HG03045 (cell line): ENCODE data around the gene TRAPPC2L.
"Not testable (repeated sequence)": the region's sequence is repeated elsewhere in the genome, so short reads cannot be mapped to it uniquely, and the experiment has no call there.

ENCODE experiments used
- ATAC-seq: cut with Tn5 transposase; IDR thresholded peaks from one replicate; pipeline ENCODE4 v1.9.1; 2021; ENCODE audit warnings: mild to moderate bottlenecking, moderate library complexity; ENCODE audit not compliant: unreplicated experiment

The TRAPPC2L gene

DNA sequence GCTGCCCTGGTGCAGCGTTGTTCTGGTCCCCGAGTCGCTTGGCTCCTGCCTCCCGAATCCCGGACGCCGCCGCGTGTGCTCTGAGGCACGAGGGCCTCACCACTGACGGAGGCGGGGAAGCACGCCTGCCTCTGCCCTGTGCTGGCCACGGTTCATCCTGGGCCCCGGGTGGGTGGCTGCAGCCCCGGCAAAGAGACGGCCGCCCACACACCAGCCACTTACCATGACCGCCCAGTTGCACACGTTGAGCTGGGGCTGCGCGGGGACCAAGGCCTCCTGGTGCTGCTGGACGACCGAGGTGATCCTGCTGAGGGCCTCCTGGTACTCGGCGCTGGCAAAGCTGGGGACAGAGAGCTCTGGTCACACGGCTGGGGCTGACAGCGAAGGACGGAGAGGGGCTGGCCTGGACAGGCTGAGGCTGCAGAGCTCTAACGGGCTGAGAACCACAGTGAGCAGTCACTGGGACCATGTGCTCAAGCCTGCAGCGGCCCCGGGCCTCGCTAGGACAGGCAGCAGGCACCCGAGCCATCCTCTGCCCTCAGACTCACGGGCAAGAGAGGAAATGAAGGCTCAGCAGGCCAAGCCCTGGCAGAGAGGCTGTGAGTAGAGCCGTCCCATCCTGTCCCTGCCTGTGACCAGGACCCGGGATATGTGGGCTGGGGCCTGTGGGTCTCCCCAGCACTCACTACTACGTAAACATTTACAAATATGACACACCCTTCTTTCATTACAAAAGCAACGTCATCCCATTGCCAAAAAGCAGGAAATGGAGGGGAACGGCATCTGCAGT, 38.9 kb upstream of the TRAPPC2L start:
- no peak for ATAC-seq

DNA sequence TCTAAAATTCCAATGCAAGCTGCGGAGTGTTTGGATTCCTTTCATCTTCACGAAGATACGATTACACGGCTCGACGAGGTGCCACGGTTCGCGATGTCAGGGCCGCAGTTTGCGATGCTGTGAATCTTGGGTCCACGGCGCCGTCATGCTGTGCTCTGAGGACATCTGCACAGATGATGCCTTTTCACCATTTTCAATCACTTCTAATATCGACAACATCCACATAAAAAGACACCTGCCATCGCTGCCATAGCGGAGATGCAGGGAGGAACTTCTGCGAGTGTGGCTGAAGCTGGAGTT, 38.4 kb upstream of the TRAPPC2L start:
- no peak for ATAC-seq

DNA sequence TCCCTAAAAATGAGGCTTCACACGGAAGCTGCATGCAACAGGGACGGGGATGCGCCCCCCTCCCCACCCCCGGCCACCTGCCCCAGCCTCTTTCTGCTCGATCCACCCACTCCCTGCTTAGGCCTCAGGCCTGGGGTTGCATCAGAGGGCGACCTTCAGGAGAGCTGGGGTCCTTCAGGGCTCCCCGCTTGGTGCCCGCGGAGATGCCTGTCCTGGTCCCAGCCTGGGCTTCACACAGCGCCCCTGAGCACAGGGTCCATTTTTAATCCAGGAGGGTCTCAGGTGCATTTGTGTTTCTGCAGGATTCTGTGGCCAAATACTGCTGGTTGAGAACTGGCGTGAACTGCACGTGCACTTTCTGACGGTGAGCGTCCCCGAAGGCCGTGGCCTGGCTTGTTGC, 37.8 kb upstream of the TRAPPC2L start:
- ATAC-seq, result no peak

DNA sequence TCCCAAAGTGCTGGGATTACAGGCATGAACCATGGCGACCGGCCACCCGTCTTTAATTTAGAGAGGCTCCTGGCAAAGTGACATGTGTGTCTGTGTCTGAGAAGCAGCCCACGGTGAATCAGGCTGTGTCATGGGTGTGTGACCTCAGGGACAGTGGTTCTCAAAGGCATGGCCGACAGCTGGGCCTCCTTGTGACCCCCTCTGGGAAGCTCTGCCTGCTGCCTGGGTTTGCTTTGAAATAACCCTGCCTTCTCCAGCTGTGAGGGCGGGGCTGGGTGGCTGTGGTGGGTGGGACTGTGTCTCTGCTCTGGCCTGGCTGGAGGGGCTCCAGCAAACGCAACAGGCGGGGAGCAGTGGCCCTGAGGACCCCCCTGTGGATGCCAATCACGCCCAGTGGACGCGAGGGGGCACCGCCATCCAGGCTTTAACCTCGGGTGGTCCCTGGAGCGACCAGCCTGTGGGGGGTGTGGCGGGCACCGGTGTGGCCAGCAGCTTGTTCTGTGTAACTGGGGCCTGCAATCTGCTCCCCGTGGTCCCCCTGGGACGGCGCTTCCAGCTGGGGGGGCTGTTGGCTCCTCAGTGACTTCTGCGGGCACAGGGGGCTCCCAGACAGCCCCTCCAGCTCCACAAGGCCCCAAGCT, 36.4 kb upstream of the TRAPPC2L start:
- ATAC-seq, result no peak

DNA sequence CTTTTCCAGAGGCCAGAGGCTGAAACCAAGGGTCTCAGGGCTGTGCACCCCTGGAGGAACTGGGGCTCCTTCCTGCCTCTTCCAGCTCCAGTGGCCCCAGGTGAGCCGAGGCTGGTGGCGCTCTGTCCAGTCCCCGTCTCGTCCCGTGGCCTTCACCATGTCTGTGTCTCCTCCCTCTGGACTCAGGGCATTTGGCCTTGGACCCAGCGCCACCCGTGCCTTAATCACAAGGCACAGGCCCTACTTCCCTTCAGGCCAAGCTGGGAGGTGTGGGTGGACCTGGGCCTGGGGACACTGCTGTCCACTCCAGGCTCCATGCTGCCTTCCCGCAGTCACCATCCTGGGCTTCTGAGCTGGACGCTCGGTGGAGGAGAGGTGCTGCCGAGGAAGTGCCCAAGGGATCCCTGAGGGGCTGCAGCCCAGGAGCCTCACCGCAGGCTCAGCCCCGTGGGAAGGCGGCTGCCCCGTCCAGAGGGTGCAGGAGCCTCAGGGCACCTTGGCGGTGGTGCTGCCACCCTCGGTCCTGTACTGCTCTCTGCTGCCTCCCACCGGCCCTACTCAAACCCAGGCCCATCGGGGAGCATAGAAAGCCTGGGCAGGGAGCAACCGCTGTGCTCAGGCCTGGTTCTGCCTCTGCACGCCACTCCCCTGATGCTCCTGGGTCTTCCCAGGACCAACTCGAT, 35.6 kb upstream of the TRAPPC2L start:
- ATAC-seq, result no peak

DNA sequence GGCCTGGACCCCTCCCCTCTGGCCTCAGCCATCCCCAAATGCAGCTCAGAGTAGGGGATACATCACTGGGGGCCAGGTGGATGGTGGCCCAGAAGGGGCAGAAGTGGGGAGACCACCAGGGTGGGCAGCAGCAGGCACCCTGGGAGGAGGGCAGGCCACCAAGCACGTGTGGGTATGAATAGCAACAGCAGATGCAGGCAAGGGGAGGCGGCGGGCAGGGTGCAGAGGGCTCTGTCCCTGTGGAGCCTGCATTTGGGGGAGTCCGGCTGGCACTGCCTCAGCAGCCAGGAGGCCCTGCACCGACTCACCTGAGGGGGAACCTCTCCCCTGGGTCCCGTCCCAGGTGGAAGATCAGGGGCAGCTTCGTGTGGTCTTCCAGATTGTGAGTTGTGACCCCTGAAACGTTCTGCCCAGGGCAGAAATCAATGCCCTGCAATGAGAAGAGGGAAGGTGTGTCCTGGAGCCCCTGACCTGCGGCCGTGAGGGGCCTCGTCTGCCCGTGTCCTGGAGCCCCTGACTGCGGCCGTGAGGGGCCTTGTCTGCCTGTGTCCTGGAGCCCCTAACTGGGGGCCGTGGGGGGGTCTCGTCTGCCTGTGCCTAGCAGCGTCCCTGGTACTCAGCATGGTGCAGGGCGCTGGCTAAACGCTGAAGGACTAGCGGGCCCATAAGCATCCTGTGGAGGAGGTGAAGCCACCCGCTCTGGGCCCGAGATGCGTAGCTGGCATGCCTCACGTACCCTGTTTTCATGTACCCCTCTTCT, 34.5 kb upstream of the TRAPPC2L start:
- no peak for ATAC-seq

DNA sequence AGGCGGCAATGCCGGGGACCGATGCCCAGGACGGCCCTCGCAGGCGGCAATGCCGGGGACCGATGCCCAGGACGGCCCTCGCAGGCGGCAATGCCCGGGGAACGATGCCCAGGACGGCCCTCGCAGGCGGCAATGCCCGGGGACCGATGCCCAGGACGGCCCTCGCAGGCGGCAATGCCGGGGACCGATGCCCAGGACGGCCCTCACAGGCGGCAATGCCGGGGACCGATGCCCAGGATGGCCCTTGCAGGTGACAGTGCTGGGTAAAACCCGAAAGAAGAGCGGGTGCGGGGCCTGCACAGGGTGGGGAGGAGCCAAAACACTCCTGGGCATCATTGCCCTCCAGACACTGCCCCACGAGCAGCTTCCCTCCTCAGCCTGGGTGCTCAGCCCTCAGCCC, 33.3 kb upstream of the TRAPPC2L start:
- not testable (repeated sequence) for ATAC-seq

DNA sequence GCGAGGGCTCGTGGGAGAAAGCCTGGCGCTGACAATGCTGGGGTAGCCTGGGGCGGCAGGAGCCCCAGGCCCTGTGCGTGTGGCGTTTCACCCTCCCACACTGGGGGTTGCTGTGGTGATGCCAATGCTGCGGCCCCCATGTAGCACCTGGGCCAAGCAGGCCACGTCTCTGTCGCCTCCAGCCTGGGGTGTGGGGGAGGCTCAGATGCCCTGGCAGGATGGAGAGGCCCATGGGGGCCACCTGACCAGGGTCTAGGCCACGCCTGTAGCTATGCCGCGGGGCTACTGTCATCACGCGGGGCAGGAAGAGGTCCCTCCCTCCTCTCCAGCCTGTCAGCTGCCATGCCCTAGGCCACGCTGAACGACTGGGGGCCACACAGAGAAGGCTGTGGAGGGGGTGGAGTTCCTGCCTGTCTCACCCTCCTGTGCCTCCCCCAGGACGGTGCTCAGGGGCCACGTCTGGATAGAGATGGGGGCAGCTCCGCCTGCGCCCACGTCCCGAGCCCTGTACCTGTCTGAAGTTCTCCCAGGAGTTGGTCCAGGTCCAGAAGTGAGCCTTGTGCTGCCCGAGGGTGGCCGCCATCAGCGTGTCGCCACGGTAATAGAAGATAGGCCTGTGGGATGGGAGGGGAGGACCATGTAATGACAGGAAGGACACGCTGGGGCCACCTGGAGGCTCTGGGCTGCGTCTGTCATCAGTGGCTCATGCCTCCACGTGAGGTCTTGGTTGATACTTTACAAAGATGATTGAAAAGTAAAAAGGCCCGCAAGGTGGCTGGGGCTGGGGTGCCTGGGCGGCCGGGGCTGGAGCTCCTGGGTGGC, 32.5 kb upstream of the TRAPPC2L start:
- ATAC-seq, result no peak

DNA sequence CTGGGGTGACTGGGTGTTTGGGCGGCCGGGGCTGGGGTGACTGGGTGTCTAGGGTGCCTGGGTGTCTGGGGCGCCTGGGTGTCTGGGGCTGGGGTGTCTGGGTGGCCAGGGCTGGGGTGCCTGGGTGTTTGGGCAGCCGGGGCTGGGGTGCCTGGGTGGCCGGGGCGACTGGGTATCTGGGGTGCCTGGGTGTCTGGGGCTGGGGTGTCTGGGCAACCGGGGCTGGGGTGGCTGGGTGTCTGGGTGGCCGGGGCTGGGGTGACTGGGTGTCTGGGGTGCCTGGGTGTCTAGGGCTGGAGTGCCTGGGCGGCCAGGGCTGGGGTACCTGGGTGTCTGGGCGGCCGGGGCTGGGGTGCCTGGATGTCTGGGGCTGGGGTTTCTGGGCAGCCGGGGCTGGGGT, 31.8 kb upstream of the TRAPPC2L start:
- ATAC-seq, result no peak

DNA sequence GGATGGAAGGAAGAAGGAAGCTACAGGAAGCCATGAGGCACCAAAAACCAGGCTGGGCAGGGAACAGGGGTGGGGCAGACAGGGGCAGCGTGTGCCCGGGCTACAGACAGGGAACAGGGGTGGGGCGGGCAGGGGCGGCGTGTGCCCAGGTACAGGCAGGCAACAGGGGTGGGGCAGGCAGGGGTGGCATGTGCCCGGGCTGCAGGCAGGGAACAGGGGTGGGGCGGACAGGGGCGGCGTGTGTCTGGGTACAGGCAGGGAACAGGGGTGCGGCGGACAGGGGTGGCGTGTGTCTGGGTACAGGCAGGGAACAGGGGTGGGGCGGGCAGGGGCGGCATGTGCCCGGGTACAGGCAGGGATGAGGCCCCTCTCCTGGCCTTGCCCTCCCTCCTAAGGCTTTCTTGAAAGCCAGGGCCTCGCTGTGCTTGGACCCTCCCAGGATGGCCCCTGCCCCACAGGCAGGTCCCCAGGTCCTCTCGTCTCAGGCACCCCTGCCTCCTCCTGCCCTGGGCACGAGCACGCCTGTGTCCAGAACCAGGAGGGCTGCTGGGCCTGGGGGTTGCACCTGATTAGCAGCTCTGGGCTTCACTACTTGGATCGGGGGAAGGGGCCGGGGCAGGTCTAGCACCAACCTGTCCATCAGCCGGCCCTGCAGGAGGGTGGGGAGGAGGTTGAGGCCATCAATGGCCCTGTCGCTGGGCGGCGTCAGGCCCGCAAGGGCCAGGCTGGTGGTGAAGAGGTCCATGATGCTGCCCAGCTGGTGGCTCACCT, 30.7 kb upstream of the TRAPPC2L start:
- no peak for ATAC-seq

DNA sequence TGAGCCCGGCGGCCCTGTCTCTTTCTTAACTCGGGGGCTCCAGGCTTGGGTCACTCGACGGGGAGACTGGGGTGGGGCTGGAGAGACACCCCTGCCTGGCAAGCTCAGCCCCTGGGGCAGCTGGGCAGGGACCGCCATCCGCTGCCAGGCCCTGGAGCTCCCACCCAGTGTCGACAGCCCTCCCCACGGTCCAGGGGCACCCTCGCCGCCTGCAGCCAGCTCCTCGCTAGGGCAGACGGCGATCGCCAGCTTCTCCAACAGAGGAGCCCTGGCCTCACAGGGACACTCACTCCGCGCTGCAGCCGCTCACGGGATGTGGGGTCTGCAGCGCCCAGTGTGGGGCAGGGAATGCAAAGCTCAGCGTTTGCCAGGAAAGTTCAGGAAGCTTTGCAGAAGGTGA, 29.2 kb upstream of the TRAPPC2L start:
- ATAC-seq, result no peak

DNA sequence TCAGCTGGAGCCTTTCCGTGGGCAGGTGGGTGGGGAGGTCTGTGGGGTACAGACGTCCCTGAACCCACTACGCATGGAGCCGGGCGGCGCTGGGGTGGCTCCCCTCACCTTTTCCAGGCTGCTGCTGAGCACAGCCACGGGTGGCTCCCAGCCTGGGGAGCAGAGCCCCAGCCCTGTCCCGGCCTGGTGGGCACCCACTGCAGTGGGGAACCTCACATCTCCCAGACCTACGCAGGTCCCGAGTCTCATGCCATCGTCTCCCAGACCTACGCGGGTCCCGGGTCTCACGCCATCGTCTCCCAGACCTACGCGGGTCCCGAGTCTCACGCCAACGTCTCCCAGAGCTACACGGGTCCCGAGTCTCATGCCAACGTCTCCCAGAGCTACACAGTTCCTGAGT, 28.2 kb upstream of the TRAPPC2L start:
- no peak for ATAC-seq

DNA sequence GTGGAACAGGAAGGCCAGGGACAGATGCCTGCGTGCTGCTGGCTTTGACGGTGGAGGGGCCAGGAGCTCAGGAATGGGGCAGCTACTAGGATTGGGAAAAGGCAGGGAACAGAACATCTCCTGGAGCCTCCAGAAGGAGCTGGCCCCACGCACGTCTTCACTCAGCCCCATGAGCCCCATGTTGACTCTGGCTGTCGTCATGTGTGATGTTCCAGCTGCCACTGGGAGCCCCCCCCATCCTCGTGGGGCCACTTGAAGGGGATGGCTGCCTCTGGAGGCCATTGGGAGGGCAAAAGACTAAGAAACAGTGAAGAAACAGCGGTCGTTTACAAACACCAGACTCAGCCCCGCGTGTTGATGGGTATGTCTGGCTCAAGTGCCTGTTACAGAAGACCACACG, 26.7 kb upstream of the TRAPPC2L start:
- no peak for ATAC-seq

DNA sequence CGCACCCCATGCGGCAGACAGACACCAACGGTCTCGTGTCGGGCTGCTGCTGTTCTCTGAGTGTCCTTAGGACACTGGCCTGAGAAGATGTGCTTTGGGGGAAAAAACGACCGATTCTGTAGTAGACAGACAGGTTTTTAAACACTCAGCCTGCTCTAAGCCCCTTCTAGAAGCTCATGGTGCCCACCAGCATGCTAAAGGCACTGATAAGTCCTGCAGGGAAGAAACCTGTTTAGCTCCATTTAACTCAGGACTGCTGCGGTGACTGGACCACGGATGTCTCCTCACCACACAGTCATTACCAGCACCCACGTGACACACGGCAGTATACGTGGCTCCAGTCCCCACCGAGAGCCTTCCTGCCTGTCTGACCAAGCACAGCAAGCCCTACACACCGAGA, 26.1 kb upstream of the TRAPPC2L start:
- no peak for ATAC-seq

DNA sequence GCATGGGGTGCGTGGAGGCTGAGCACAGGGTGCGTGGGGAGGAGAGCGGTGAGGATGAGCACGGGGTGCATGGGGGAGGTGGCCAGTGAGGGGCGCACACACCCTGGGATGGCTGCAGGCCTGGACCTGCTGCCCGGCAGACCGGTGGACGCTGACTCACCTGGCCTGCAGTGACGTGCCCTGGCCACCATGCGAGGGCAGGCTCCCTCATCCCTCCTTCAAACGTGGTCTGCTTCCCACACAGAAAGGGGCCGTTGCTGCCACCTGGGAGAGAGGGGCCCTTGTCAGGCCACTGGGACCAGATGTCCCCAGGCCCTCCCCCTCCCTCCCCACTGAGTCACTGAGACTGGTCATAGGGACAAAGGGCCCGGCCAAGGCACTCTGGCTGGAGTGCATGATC, 25.1 kb upstream of the TRAPPC2L start:
- no peak for ATAC-seq

DNA sequence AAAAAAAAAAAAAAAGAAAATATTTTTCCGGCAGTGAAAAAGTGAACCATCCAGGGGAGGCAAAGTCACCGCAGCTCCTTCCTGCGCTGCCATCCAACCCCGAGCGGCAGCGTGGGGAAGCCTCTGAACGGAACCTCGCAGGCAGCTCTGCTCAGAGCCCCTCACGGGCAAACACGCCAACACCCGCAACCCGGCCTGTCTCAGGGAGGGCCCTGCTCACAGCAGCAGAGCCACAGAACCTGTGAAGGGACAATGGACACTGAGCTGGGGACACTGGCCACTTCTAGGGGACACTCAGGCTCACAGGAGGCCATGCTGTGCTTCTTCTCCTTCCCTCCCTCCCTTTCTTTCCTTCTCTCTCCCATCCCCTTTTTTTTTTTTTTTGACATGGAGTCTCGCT, 23.8 kb upstream of the TRAPPC2L start:
- ATAC-seq, result no peak

DNA sequence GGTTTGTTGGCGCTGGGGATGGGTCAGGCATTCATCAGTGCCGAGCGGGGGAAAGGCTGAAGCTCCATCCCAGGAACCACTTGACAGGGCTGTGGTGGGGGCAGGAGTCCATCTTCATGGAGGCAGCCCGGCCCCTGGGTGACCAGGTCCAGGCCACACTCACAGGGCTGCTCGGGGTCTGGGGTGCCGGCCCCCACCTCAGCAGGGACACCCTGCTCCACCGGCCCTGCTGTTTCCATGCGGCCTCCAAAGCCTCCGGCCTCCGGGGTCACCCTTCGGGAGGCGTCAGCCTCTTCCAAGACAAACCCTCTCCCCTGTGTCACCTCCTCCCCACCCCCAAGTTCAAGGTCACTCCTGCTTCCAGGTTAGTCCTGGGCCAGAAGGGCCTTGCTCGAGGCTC, 22.3 kb upstream of the TRAPPC2L start:
- ATAC-seq, result no peak

DNA sequence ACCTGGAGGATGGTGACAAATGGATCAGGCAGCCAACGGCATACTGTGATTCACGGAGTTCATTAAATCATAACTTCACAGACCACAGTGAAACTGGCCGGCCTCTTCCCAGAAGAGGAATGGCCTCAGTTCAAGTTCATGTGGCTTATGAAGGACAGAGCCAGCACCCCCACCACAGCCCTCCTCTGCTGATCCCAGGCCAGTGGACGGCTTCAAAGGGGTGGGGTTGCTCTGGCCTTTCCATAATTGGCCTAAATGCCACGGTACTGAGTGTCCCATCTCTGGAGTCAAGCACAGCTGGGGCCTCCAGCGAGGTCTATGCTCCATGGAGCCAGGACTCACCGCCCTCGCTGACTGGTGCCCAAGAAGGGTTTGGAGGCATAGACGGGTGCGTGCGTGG, 21.5 kb upstream of the TRAPPC2L start:
- ATAC-seq, result no peak

DNA sequence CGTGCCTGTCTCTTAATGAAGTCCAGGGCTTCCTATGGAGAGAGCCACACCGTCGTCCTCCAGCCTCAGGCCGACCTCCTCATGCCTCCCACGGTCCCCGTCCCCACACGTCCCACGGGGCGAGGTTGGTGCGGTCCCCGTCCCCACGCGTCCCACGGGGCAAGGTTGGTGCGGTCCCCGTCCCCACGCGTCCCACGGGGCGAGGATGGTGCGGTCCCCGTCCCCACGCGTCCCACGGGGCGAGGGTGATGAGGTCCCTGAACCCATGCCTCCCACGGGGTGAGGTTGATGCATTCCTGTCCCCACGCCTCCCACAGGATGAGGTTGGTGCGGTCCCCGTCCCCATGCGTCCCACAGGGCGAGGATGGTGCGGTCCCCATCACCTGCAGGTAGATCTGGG, 21.1 kb upstream of the TRAPPC2L start:
- no peak for ATAC-seq

DNA sequence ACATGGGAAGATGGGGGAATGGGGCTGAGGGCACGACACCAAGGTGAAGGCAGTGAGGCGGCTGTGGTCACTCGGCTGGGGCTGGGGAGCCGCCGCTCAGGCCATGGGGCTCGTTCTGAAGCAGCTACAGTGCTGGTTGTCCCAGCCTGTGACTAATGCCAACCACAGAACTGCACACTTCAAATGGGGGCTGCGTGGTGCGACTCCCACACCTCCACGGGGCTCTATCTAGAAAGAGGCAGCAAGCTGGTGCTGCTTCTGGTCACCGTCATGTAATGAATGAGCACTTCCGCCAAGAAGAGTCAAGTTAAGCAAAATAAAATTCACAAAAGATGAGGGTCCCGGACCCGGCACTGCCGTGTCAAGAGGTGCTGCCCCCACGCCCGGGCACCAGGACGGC, 20.1 kb upstream of the TRAPPC2L start:
- ATAC-seq, result no peak
